SK-N-SH (cell line): Measurements from ENCODE around the gene RSU1. TPM values are rescaled to one million over a fixed set of nuclear protein-coding genes. Genes with fewer than 3 reads are reported as not detected.

Experiments used
- CTCF ChIA-PET: fragments of 300-600, 350-600 bp; formaldehyde crosslinking; extraction: SDS; loops from one replicate; lab custom pipeline; 2021; lab: Yijun Ruan, JAX
- POLR2A ChIA-PET: fragments of 350-600 bp; sonication (Branson Sonifier 250); formaldehyde crosslinking; extraction: SDS; loops from one replicate; lab custom pipeline; 2020; ENCODE audit warnings: antibody characterized with exemption, inconsistent platforms; lab: Yijun Ruan, JAX
- DNase-seq: peaks from one replicate; pipeline ENCODE4 v3.0.0; 2012
- H2AFZ ChIP-seq: fragments of 200-600 bp; sonication (generic); 2 replicates; pipeline ENCODE4 v1.8.1; 2016; ENCODE audit warnings: antibody characterized with exemption, mild to moderate bottlenecking, low read depth
- H3F3A ChIP-seq: fragments of 200-600 bp; sonication (generic); replicated peaks from 2 replicates; pipeline ENCODE3; 2016; ENCODE audit warnings: antibody characterized with exemption, mild to moderate bottlenecking; ENCODE audit not compliant: insufficient read depth
- H3K27ac ChIP-seq, 2 experiments: fragments of 200-500 bp in 1 of 2; fragments of 200-600 bp in 1 of 2; sonication (Bioruptor generic) in 1 of 2; sonication (generic), shearing (Covaris generic) in 1 of 2; 2 replicates each; pipeline versions ENCODE4 v1.5.1 to v1.6.1; 2014 to 2016; ENCODE audit warnings: low read depth in 2 of 2, inconsistent platforms in 1 of 2, low read length in 1 of 2, mild to moderate bottlenecking in 1 of 2, mixed read lengths in 1 of 2
- H3K27me3 ChIP-seq: fragments of 200-600 bp; sonication (generic), shearing (Covaris generic); 2 replicates; pipeline ENCODE4 v1.6.1; 2016; ENCODE audit warnings: mixed run types; ENCODE audit not compliant: insufficient read depth
- H3K36me3 ChIP-seq, 2 experiments: fragments of 200-500 bp in 1 of 2; fragments of 200-600 bp in 1 of 2; sonication (Bioruptor generic) in 1 of 2; sonication (generic) in 1 of 2; replicated peaks in 1 of 2; 2 replicates each; pipeline versions ENCODE3 to v1.5.1; 2014 to 2016; ENCODE audit warnings: low read length in 1 of 2, mild to moderate bottlenecking in 1 of 2; ENCODE audit not compliant: insufficient read depth in 2 of 2, control insufficient read depth in 1 of 2
- H3K4me1 ChIP-seq, 2 experiments: fragments of 200-500 bp in 1 of 2; fragments of 200-600 bp in 1 of 2; sonication (Bioruptor generic) in 1 of 2; sonication (generic), shearing (Covaris generic) in 1 of 2; 2 replicates each; pipeline versions ENCODE4 v1.5.1 to v1.6.1; 2014 to 2016; ENCODE audit warnings: low read depth in 1 of 2, low read length in 1 of 2, mixed run types in 1 of 2; ENCODE audit not compliant: insufficient read depth in 2 of 2, control insufficient read depth in 1 of 2
- H3K4me2 ChIP-seq: fragments of 200-600 bp; sonication (generic), shearing (Covaris generic); 2 replicates; pipeline ENCODE4 v1.6.1; 2017; ENCODE audit warnings: mixed run types
- H3K4me3 ChIP-seq, 2 experiments: fragments of 200-500 bp in 1 of 2; fragments of 200-600 bp in 1 of 2; sonication (Bioruptor generic) in 1 of 2; sonication (generic), shearing (Covaris generic) in 1 of 2; 2 replicates each; pipeline versions ENCODE4 v1.5.1 to v1.8.1; 2014 to 2016; ENCODE audit warnings: low read depth in 2 of 2, inconsistent platforms in 1 of 2, low read length in 1 of 2, mild to moderate bottlenecking in 1 of 2, mixed read lengths in 1 of 2, moderate library complexity in 1 of 2
- H3K79me2 ChIP-seq: fragments of 200-600 bp; sonication (generic); 2 replicates; pipeline ENCODE4 v1.8.1; 2017; ENCODE audit warnings: mild to moderate bottlenecking; ENCODE audit not compliant: insufficient read depth
- H3K9ac ChIP-seq: fragments of 200-600 bp; sonication (generic); 2 replicates; pipeline ENCODE4 v1.6.1; 2017; ENCODE audit warnings: mixed run types
- H3K9me2 ChIP-seq: fragments of 200-600 bp; sonication (generic); 2 replicates; pipeline ENCODE4 v1.6.1; 2017; ENCODE audit warnings: mixed run types
- H3K9me3 ChIP-seq: fragments of 200-600 bp; sonication (generic); 2 replicates; pipeline ENCODE4 v1.6.1; 2017; ENCODE audit warnings: mixed run types, mild to moderate bottlenecking, moderate library complexity
- H4K20me1 ChIP-seq: fragments of 200-600 bp; sonication (generic); 2 replicates; pipeline ENCODE4 v1.6.1; 2017; ENCODE audit warnings: mild to moderate bottlenecking, mixed run types; ENCODE audit not compliant: insufficient read depth
- CHD2 ChIP-seq: fragments of 150-350 bp; IDR thresholded peaks from 2 replicates; pipeline ENCODE4 v1.6.1; 2018; ENCODE audit warnings: low read length; ENCODE audit not compliant: partially characterized antibody
- CTCF ChIP-seq: fragments of 200-600 bp; sonication (generic); IDR thresholded peaks from 2 replicates; pipeline ENCODE4 v1.6.1; 2017; ENCODE audit warnings: antibody characterized with exemption, mild to moderate bottlenecking, moderate library complexity
- EP300 ChIP-seq, 2 experiments: IDR thresholded peaks; 2 replicates each; pipeline versions ENCODE4 v1.4.0 to v1.6.1; 2012; ENCODE audit warnings: borderline replicate concordance in 1 of 2, low read depth in 1 of 2, low read length in 1 of 2
- GABPA ChIP-seq: IDR thresholded peaks from 2 replicates; pipeline ENCODE4 v1.4.0; 2012; ENCODE audit warnings: low read depth, mild to moderate bottlenecking
- IRF3 ChIP-seq: fragments of 150-350 bp; IDR thresholded peaks from 2 replicates; pipeline ENCODE4 v1.6.1; 2016; ENCODE audit warnings: mild to moderate bottlenecking, low read depth, low read length
- MEF2A ChIP-seq: IDR thresholded peaks from 2 replicates; pipeline ENCODE4 v1.4.0; 2012; ENCODE audit warnings: low read depth, borderline replicate concordance
- NFIC ChIP-seq: IDR thresholded peaks from 2 replicates; pipeline ENCODE4 v1.4.0; 2012; ENCODE audit warnings: borderline replicate concordance
- RAD21 ChIP-seq: IDR thresholded peaks from 2 replicates; pipeline ENCODE4 v1.6.1; 2012; ENCODE audit warnings: mild to moderate bottlenecking, low read length
- RCOR1 ChIP-seq: fragments of 150-350 bp; IDR thresholded peaks from 2 replicates; pipeline ENCODE4 v1.6.1; 2017; ENCODE audit warnings: antibody characterized with exemption, low read length
- RXRA ChIP-seq: IDR thresholded peaks from 2 replicates; pipeline ENCODE4 v1.4.0; 2012; ENCODE audit warnings: low read depth, mild to moderate bottlenecking, borderline replicate concordance
- SMC3 ChIP-seq: IDR thresholded peaks from 2 replicates; pipeline ENCODE4 v1.6.1; 2012; ENCODE audit warnings: low read depth, low read length, improper control_type of control experiment
- USF2 ChIP-seq: fragments of 150-350 bp; IDR thresholded peaks from 2 replicates; pipeline ENCODE4 v1.6.1; 2017; ENCODE audit warnings: antibody characterized with exemption, low read length, low read depth, borderline replicate concordance
- YY1 ChIP-seq: IDR thresholded peaks from 2 replicates; pipeline ENCODE4 v1.4.0; 2012; ENCODE audit warnings: low read depth, mild to moderate bottlenecking
- WGBS: methylation state at CpG from one replicate; pipeline ENCODE4 v1.1.6; 2017; ENCODE audit warnings: low lambda C conversion rate; 5-methylcytosine and 5-hydroxymethylcytosine counted together
- polyA plus RNA-seq, 3 experiments: library from polyadenylated mRNA; depleted of rRNA; stranded (reverse); fragments of >200 nt; gene quantifications; 2 replicates each; pipeline ENCODE4 v1.2.3, GENCODE V29; 2012

Gene RSU1
- polyA plus RNA-seq, 1 of the 3 experiments (the other 2 are of a cell fraction), result 59.8 TPM

- Histone ChIP-seq H3K27me3 (no peaks in the 10 kb centered on the region), H3F3A (peaks cover 37% of the 10 kb centered on the region), H3K9ac (no peak overlapping the region), H3K4me3 (no peak overlapping the region), H3K27ac (peak overlapping the region; percentile 35 to 50; a peak in 3 of 4 replicates), H4K20me1 (no peaks in the 10 kb centered on the region), H3K4me1 (peaks cover 22 to 31% of the 10 kb centered on the region in 2 experiments), H3K79me2 (no peaks in the 10 kb centered on the region), H3K9me3 (no peaks in the 10 kb centered on the region), H2AFZ (no peak overlapping the region)
- no peak for DNase-seq
- WGBS, result 92% methylated on average over 4 of the region's 4 CpGs
- POLR2A ChIA-PET, result no interaction called here
- CTCF ChIA-PET, result interaction anchor here (0.8 to 2.9 kb wide), 16 partner anchors 9 to 576 kb away, joined by 3 to 34 read pairs (median 7); no protein-coding TSS in a partner anchor
- TF ChIP-seq USF2 (no peak), CHD2 (no peak), RXRA (no peak), GABPA (no peak), IRF3 (no peak), YY1 (no peak), CTCF (no peak)
- TF ChIP-seq, all 33 proteins: peak for 0
- no peaks in the 10 kb centered on the region for H3K36me3 ChIP-seq
- no peaks in the 10 kb centered on the region for H3K9me2 ChIP-seq
- H3K4me2 ChIP-seq, result no peak overlapping the region
These were observed 36.6 kb upstream of the RSU1 start for GRCh38 chr10:16853809-16854208.

- WGBS, result 64% methylated on average over 4 of the region's 4 CpGs
- ChIA-PET CTCF (interaction anchor here (0.7 to 2.9 kb wide), 27 partner anchors 9 to 580 kb away, joined by 3 to 34 read pairs (median 4); no protein-coding TSS in a partner anchor), POLR2A (interaction anchor here (0.8 kb wide), 1 partner anchor 348 kb away, joined by 3 read pairs; the partner anchor contains the start of gene TRDMT1)
- Histone ChIP-seq H3K9ac (peak overlapping the region; percentile 16; the same call in 1 of the 2 replicates), H3K9me3 (no peaks in the 10 kb centered on the region), H3K4me3 (no peak overlapping the region), H3K36me3 (no peaks in the 10 kb centered on the region), H3F3A (peaks cover 40% of the 10 kb centered on the region), H3K27ac (peak overlapping the region; percentile 50 to 58), H3K4me1 (peaks cover 22 to 38% of the 10 kb centered on the region in 2 experiments), H4K20me1 (no peaks in the 10 kb centered on the region), H3K27me3 (no peaks in the 10 kb centered on the region), H3K79me2 (no peaks in the 10 kb centered on the region), H3K4me2 (no peak overlapping the region), H2AFZ (no peak overlapping the region), H3K9me2 (no peaks in the 10 kb centered on the region)
- peak; percentile 38 for DNase-seq
- peak; percentile 58 for TF ChIP-seq CTCF
- TF ChIP-seq RAD21, result peak; percentile 93
- peak; percentile 64; the same call in 1 of the 2 replicates for TF ChIP-seq YY1
- TF ChIP-seq RCOR1, result no peak
- no peak for TF ChIP-seq EP300 (IDR thresholded peaks at IDR 0.05; ENCODE audit: borderline replicate concordance in 1 of 2, low read depth in 1 of 2, low read length in 1 of 2)
- TF ChIP-seq MEF2A, result no peak
- TF ChIP-seq SMC3, result peak; percentile 77
- TF ChIP-seq NFIC, result no peak
These were observed 36.0 kb upstream of the RSU1 start for GRCh38 chr10:16853201-16853600.
